Upper lobe of left lung (tissue), 6 donors: ENCODE data around the gene KCNMA1. TPM values are rescaled to one million over a fixed set of nuclear protein-coding genes. Genes with fewer than 3 reads are reported as not detected.

Experiments used
- ATAC-seq, 2 donors: fragments of 200-7000 bp; cut with Tn5 transposase; one replicate each; pipeline ENCODE4 v1.9.1; 2022; ENCODE audit warnings: mild to moderate bottlenecking in 2 of 2, moderate library complexity in 2 of 2; ENCODE audit not compliant: low FRiP score in 2 of 2
- DNase-seq, 2 donors: peaks; one replicate each; pipeline ENCODE4 v3.0.0-alpha.2; 2019 to 2020
- H3K27ac ChIP-seq, 4 donors: fragments of 200-600 bp; sonication (generic); one replicate each; pipeline ENCODE4 v1.5.1; 2016 to 2019
- H3K27me3 ChIP-seq, 4 donors: fragments of 200-600 bp; sonication (generic); one replicate each; pipeline ENCODE4 v1.5.1; 2017 to 2019
- H3K36me3 ChIP-seq, 4 donors: fragments of 200-600 bp; sonication (generic); one replicate each; pipeline ENCODE4 v1.5.1; 2016 to 2019
- H3K4me1 ChIP-seq, 4 donors: fragments of 200-600 bp; sonication (generic); one replicate each; pipeline ENCODE4 v1.5.1; 2018 to 2019
- H3K4me3 ChIP-seq, 4 donors: fragments of 200-600 bp; sonication (generic); one replicate each; pipeline ENCODE4 v1.5.1; 2017 to 2019; ENCODE audit warnings: mild to moderate bottlenecking in 2 of 4, moderate library complexity in 1 of 4
- H3K9me3 ChIP-seq, 4 donors: fragments of 200-600 bp; sonication (generic); one replicate each; pipeline ENCODE4 v1.5.1; 2018 to 2019
- EP300 ChIP-seq, 4 donors: sonication (generic); formaldehyde crosslinking; IDR thresholded peaks; one replicate each; pipeline ENCODE4 v1.5.1; 2017; ENCODE audit warnings: antibody characterized with exemption in 4 of 4, control low read depth in 2 of 4
- POLR2A ChIP-seq, 4 donors: fragments of 450-650 bp; IDR thresholded peaks; one replicate each; pipeline ENCODE4 v1.5.1; 2016 to 2017; ENCODE audit warnings: antibody characterized with exemption in 4 of 4, mild to moderate bottlenecking in 2 of 4
- POLR2AphosphoS5 ChIP-seq, 2 donors: sonication (generic); formaldehyde crosslinking; IDR thresholded peaks; one replicate each; pipeline ENCODE4 v1.5.1; 2017; ENCODE audit warnings: antibody characterized with exemption in 2 of 2
- WGBS, 2 donors: methylation state at CpG; one replicate each; pipeline ENCODE4 v1.1.5; 2017 to 2018; 5-methylcytosine and 5-hydroxymethylcytosine counted together
- total RNA-seq, 6 donors: library from RNA; depleted of rRNA in 4 of 6; stranded (reverse); fragments of >200 nt in 4 of 6; gene quantifications; one replicate each; pipeline versions ENCODE4 v1.1.0 to v1.2.1, GENCODE V29; 2016 to 2021
- TF ChIP-seq, protein P1 (sequence below), 6 experiments: fragments of 450-650 bp in 4 of 6; fragments of 200-600 bp in 2 of 6; sonication (generic) in 2 of 6; IDR thresholded peaks; one replicate each; pipeline ENCODE4 v1.5.1; 2016 to 2019; ENCODE audit warnings: antibody characterized with exemption in 6 of 6
- donor health status: DM: no; HTN: no; CAD: no; lungs with moderate emphysema.
- donor health status: DM: no; HTN: yes; CAD: no; lungs with severe emphysema.

The KCNMA1 gene
- total RNA-seq, 6 donors from 2014 or later = 5.8 to 107 (median 22.0) TPM

DNA sequence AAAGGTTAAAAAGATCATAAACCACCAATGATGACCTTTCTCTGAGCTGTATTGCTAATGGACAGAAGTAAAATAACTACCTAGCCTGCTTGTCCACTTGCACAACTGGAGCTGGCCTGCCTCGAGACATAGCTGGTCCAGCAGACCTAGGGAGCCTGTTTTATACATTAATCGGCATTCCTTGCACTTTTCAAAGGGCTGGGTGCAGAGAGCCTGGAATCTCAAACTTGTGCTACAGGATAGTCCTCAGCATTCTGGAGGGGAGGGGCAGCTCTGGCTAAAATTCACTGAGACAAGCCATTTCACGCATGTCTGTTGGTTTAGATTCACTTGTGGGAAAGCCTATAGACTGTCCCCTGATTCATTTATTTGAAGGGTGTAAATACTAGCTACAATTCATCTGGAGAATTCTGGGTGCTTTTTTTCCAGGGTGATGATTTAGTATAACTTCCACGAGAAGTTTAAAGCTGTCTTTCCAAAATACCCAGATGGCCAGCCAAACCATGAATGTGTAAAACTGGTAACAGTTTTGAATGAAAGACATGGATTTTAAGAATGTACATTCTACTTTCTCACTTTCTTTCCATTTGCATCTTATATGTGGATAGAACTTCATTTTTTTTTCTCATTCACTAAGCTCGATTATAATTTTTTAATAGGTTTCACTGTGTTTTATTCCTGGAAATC, 389.4 kb downstream of the KCNMA1 start:
- H3K27ac ChIP-seq = no peak overlapping the region
- no peaks in the 10 kb centered on the region for H3K9me3 ChIP-seq
- no peak for ATAC-seq
- no peak for TF ChIP-seq EP300 (IDR thresholded peaks at IDR 0.05)
- no peak for TF ChIP-seq POLR2AphosphoS5 (IDR thresholded peaks at IDR 0.05)
- TF ChIP-seq, protein P1, sequence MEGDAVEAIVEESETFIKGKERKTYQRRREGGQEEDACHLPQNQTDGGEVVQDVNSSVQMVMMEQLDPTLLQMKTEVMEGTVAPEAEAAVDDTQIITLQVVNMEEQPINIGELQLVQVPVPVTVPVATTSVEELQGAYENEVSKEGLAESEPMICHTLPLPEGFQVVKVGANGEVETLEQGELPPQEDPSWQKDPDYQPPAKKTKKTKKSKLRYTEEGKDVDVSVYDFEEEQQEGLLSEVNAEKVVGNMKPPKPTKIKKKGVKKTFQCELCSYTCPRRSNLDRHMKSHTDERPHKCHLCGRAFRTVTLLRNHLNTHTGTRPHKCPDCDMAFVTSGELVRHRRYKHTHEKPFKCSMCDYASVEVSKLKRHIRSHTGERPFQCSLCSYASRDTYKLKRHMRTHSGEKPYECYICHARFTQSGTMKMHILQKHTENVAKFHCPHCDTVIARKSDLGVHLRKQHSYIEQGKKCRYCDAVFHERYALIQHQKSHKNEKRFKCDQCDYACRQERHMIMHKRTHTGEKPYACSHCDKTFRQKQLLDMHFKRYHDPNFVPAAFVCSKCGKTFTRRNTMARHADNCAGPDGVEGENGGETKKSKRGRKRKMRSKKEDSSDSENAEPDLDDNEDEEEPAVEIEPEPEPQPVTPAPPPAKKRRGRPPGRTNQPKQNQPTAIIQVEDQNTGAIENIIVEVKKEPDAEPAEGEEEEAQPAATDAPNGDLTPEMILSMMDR (IDR thresholded peaks at IDR 0.05) = no peak
- TF ChIP-seq POLR2A (IDR thresholded peaks at IDR 0.05) = no peak
- WGBS, 2 donors = 66 to 76% methylated on average over 4 to 5 of the region's 5 CpGs
- no peaks in the 10 kb centered on the region for H3K27me3 ChIP-seq
- no peak for DNase-seq
- H3K4me3 ChIP-seq = no peak overlapping the region
- H3K4me1 ChIP-seq = peaks cover under 1 to 18% (median 7%) of the 10 kb centered on the region in 4 donors
- H3K36me3 ChIP-seq = no peaks in the 10 kb centered on the region

DNA sequence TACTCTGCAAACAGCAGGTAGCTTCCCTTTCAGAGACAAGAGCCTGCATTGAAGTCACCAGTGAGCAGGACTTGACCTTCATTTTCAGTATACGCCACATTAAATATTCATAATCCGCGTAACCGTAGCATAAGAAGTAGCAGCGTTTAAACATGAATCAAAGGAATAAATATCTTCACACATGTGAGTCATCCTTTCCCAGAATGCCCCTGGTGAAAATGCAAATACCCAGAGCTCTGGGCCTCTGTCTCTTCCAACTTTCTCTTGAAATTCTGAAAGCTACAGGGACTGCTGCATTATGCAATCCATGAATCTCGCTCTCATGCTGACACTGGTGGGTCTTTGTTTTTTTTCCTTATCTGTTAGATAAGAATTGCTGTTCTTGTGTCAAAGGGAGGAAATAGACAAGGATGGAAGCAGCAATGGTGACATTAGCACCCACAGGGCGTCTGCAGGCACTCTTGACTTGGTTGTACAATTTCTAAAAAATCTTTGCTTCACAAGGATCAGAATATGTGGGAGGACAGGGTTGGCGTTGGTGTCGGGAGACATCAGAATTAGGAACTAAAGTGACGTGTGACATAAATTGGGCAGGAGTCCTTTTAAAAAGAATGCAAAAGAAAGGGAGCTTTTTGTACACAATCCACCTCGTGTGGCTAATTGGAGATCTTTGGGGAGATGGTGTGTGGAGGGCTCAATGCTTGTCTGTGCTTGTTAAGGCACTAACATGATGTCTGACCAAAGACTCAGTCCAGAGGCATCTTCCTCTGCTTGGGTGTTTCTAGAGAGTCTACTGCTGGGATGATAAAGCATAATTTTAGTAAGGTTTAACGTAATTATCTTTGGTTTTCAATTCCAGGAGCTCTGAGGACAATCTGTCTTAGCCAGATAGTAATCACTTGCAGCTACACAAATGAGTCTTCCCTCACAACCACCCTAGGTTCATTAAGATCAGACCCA, 390.3 kb downstream of the KCNMA1 start:
- 50 to 57% methylated on average over 12 of the region's 12 CpGs for WGBS, 2 donors
- Histone ChIP-seq H3K27me3 (no peaks in the 10 kb centered on the region), H3K27ac (no peak overlapping the region), H3K4me1 (peaks cover 4 to 18% (median 7%) of the 10 kb centered on the region in 4 donors), H3K36me3 (no peaks in the 10 kb centered on the region), H3K4me3 (no peak overlapping the region), H3K9me3 (no peaks in the 10 kb centered on the region)
- ATAC-seq (peak in 1 of 2 donors; percentile 74), DNase-seq (no peak)
- TF ChIP-seq EP300 (IDR thresholded peaks at IDR 0.05) (no peak), POLR2AphosphoS5 (IDR thresholded peaks at IDR 0.05) (no peak), POLR2A (IDR thresholded peaks at IDR 0.05) (no peak)
- TF ChIP-seq, protein P1 (IDR thresholded peaks at IDR 0.05) = no peak

DNA sequence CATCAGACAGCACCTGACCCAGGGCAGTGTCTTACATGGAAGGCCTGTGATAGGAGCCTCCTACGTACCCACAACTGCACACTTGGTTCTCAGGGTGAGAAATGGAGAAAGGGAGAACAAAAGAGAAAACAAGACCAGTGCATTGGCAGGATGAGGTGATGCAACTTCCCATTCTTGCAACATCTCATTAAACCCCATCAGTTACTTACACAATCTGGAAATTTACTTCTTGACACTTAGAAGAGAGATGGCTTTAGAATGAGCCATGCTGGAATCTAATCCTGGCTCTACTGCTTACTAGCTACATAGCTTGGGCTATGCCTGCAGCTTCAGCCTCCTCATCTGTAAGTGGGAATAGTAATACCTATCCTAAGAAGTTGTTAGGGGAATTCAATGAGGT, 391.7 kb downstream of the KCNMA1 start:
- Histone ChIP-seq H3K4me1 (peaks cover 4 to 18% (median 7%) of the 10 kb centered on the region in 4 donors), H3K4me3 (no peak overlapping the region), H3K9me3 (no peaks in the 10 kb centered on the region), H3K27me3 (no peaks in the 10 kb centered on the region), H3K36me3 (no peaks in the 10 kb centered on the region), H3K27ac (no peak overlapping the region)
- WGBS, 2 donors = 50 to 67% methylated on average over 1 of the region's 1 CpG
- TF ChIP-seq POLR2AphosphoS5 (IDR thresholded peaks at IDR 0.05) (peak in 1 of 2 donors; percentile 26), POLR2A (IDR thresholded peaks at IDR 0.05) (no peak)
- DNase-seq (no peak), ATAC-seq (peak; percentile 17 to 67)

DNA sequence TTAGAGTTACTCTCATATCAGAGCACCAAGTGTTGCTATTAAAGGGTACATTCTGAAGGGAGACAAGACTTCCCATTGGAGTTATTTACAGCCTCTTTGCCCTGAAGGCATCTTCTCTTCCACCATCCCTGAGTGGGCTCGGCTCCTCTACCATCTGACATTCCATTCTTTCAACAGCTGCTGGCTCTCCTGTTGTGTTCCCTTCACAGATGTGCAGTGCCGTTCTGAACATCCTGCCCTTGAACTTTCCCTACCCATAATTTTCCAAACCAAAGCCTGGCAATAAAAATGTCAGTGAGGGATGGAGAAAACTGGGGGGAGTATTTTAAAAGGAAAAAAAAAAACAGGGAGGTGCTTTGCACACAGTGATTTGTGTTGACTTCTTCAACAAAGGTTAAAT, 392.9 kb downstream of the KCNMA1 start:
- Histone ChIP-seq H3K4me3 (no peak overlapping the region), H3K27ac (no peak overlapping the region), H3K27me3 (no peaks in the 10 kb centered on the region), H3K36me3 (no peaks in the 10 kb centered on the region), H3K4me1 (peaks cover 4 to 18% (median 7%) of the 10 kb centered on the region in 4 donors), H3K9me3 (no peaks in the 10 kb centered on the region)
- WGBS, 2 donors = 73 to 77% methylated on average over 2 of the region's 2 CpGs
- TF ChIP-seq POLR2A (IDR thresholded peaks at IDR 0.05) (no peak), POLR2AphosphoS5 (IDR thresholded peaks at IDR 0.05) (no peak), EP300 (IDR thresholded peaks at IDR 0.05) (no peak)
- TF ChIP-seq, protein P1 (IDR thresholded peaks at IDR 0.05) = no peak
- DNase-seq (no peak), ATAC-seq (no peak)

DNA sequence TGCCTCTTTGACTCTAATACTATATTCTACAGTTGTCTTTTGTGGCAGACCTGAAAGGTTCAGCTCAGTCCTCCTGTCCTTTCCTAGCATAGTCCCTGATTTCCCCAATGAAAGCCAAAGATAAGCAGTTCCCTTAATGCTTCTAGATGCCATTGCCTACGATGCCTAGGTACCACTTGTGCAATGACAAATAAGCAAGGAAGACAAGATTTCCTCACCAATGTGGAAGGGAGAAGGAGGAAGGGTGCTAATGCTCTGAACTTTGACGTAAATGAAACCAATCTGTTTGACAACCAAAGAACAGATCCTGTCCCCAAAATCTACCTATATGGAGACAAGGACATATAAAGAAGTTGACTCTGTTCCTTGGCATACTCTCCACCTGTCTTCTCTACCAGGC, 393.3 kb downstream of the KCNMA1 start:
- 71 to 85% methylated on average over 2 of the region's 2 CpGs for WGBS, 2 donors
- Histone ChIP-seq H3K27me3 (no peaks in the 10 kb centered on the region), H3K27ac (no peak overlapping the region), H3K9me3 (no peaks in the 10 kb centered on the region), H3K4me3 (no peak overlapping the region), H3K4me1 (peaks cover 4 to 18% (median 7%) of the 10 kb centered on the region in 4 donors), H3K36me3 (no peaks in the 10 kb centered on the region)
- ATAC-seq (no peak), DNase-seq (no peak)
- TF ChIP-seq EP300 (IDR thresholded peaks at IDR 0.05) (no peak), POLR2AphosphoS5 (IDR thresholded peaks at IDR 0.05) (no peak), POLR2A (IDR thresholded peaks at IDR 0.05) (no peak)
- TF ChIP-seq, protein P1 (IDR thresholded peaks at IDR 0.05) = no peak
